ENCODE measurements around the gene TRIM59.

Gene TRIM59

GRCh38 chr3:160449636-160450598 is at the start of gene TRIM59:
Gene TRIM59 (minus strand): TSS chr3:160449786. CDS start chr3:160439183, 10,603 bp downstream.
- H3K36me3 ChIP-seq (ENCODE audit: insufficient read depth, low read length), result peaks cover 12% of the 10 kb centered on the region
- H3K27me3 ChIP-seq (ENCODE audit: insufficient read depth, low read length), result no peaks in the 10 kb centered on the region
- H3K79me2 ChIP-seq (ENCODE audit: control insufficient read depth, insufficient read depth, low read length, unreplicated experiment), result peaks cover 46% of the 10 kb centered on the region
- H3K4me3 ChIP-seq (ENCODE audit: low read depth, low read length), result peak within 1 kb of the TSS; percentile 94
- peaks cover 34% of the 10 kb centered on the region for H3K4me1 ChIP-seq (ENCODE audit: control insufficient read depth, insufficient read depth, low read length, unreplicated experiment)
- H2AFZ ChIP-seq (ENCODE audit: low read length, unreplicated experiment), result peak within 1 kb of the TSS; percentile 85
- peak within 1 kb of the TSS; percentile 91 for H3K27ac ChIP-seq (ENCODE audit: low read depth, low read length)

GRCh38 chr3:160498202-160498601 is 48.6 kb upstream of the TRIM59 start:
- H3K27me3 ChIP-seq (ENCODE audit: insufficient read depth, low read length), result no peaks in the 10 kb centered on the region
- H3K4me3 ChIP-seq (ENCODE audit: low read depth, low read length), result no peak overlapping the region
- no peaks in the 10 kb centered on the region for H3K4me1 ChIP-seq (ENCODE audit: control insufficient read depth, insufficient read depth, low read length, unreplicated experiment)
- H3K79me2 ChIP-seq (ENCODE audit: control insufficient read depth, insufficient read depth, low read length, unreplicated experiment), result no peaks in the 10 kb centered on the region
- H3K36me3 ChIP-seq (ENCODE audit: insufficient read depth, low read length), result peaks cover 29% of the 10 kb centered on the region
- H3K27ac ChIP-seq (ENCODE audit: low read depth, low read length), result no peak overlapping the region
- H2AFZ ChIP-seq (ENCODE audit: low read length, unreplicated experiment), result no peak overlapping the region

GRCh38 chr3:160490166-160490565 is 40.6 kb upstream of the TRIM59 start:
- Histone ChIP-seq H3K27ac (ENCODE audit: low read depth, low read length) (no peak overlapping the region), H3K4me3 (ENCODE audit: low read depth, low read length) (no peak overlapping the region), H3K36me3 (ENCODE audit: insufficient read depth, low read length) (no peaks in the 10 kb centered on the region), H3K27me3 (ENCODE audit: insufficient read depth, low read length) (no peaks in the 10 kb centered on the region), H2AFZ (ENCODE audit: low read length, unreplicated experiment) (no peak overlapping the region), H3K79me2 (ENCODE audit: control insufficient read depth, insufficient read depth, low read length, unreplicated experiment) (no peaks in the 10 kb centered on the region), H3K4me1 (ENCODE audit: control insufficient read depth, insufficient read depth, low read length, unreplicated experiment) (peaks cover 2% of the 10 kb centered on the region)

GRCh38 chr3:160486459-160486869 is 36.9 kb upstream of the TRIM59 start:
- H3K36me3 ChIP-seq (ENCODE audit: insufficient read depth, low read length), result no peaks in the 10 kb centered on the region
- no peak overlapping the region; the same call in 1 of the 2 replicates for H3K4me3 ChIP-seq (ENCODE audit: low read depth, low read length)
- no peak overlapping the region for H3K27ac ChIP-seq (ENCODE audit: low read depth, low read length)
- H2AFZ ChIP-seq (ENCODE audit: low read length, unreplicated experiment), result no peak overlapping the region
- H3K4me1 ChIP-seq (ENCODE audit: control insufficient read depth, insufficient read depth, low read length, unreplicated experiment), result peaks cover 6% of the 10 kb centered on the region
- no peaks in the 10 kb centered on the region for H3K79me2 ChIP-seq (ENCODE audit: control insufficient read depth, insufficient read depth, low read length, unreplicated experiment)
- no peaks in the 10 kb centered on the region for H3K27me3 ChIP-seq (ENCODE audit: insufficient read depth, low read length)

GRCh38 chr3:160482796-160483195 is 33.2 kb upstream of the TRIM59 start:
- H3K27me3 ChIP-seq (ENCODE audit: insufficient read depth, low read length), result no peaks in the 10 kb centered on the region
- peaks cover 12% of the 10 kb centered on the region for H3K4me1 ChIP-seq (ENCODE audit: control insufficient read depth, insufficient read depth, low read length, unreplicated experiment)
- no peaks in the 10 kb centered on the region for H3K36me3 ChIP-seq (ENCODE audit: insufficient read depth, low read length)
- no peak overlapping the region for H3K4me3 ChIP-seq (ENCODE audit: low read depth, low read length)
- H2AFZ ChIP-seq (ENCODE audit: low read length, unreplicated experiment), result no peak overlapping the region
- no peaks in the 10 kb centered on the region for H3K79me2 ChIP-seq (ENCODE audit: control insufficient read depth, insufficient read depth, low read length, unreplicated experiment)
- H3K27ac ChIP-seq (ENCODE audit: low read depth, low read length), result no peak overlapping the region

GRCh38 chr3:160481856-160482255 is 32.3 kb upstream of the TRIM59 start:
- Histone ChIP-seq H3K4me3 (ENCODE audit: low read depth, low read length) (no peak overlapping the region), H3K79me2 (ENCODE audit: control insufficient read depth, insufficient read depth, low read length, unreplicated experiment) (no peaks in the 10 kb centered on the region), H3K27me3 (ENCODE audit: insufficient read depth, low read length) (no peaks in the 10 kb centered on the region), H2AFZ (ENCODE audit: low read length, unreplicated experiment) (no peak overlapping the region), H3K27ac (ENCODE audit: low read depth, low read length) (no peak overlapping the region), H3K36me3 (ENCODE audit: insufficient read depth, low read length) (no peaks in the 10 kb centered on the region), H3K4me1 (ENCODE audit: control insufficient read depth, insufficient read depth, low read length, unreplicated experiment) (peaks cover 16% of the 10 kb centered on the region)

GRCh38 chr3:160480931-160481330 is 31.3 kb upstream of the TRIM59 start:
- Histone ChIP-seq H3K27ac (ENCODE audit: low read depth, low read length) (no peak overlapping the region), H3K36me3 (ENCODE audit: insufficient read depth, low read length) (no peaks in the 10 kb centered on the region), H3K4me3 (ENCODE audit: low read depth, low read length) (no peak overlapping the region), H3K27me3 (ENCODE audit: insufficient read depth, low read length) (no peaks in the 10 kb centered on the region), H2AFZ (ENCODE audit: low read length, unreplicated experiment) (no peak overlapping the region), H3K4me1 (ENCODE audit: control insufficient read depth, insufficient read depth, low read length, unreplicated experiment) (peaks cover 17% of the 10 kb centered on the region), H3K79me2 (ENCODE audit: control insufficient read depth, insufficient read depth, low read length, unreplicated experiment) (no peaks in the 10 kb centered on the region)

- Histone ChIP-seq H3K36me3 (ENCODE audit: insufficient read depth, low read length) (no peaks in the 10 kb centered on the region), H3K27ac (ENCODE audit: low read depth, low read length) (no peak overlapping the region), H2AFZ (ENCODE audit: low read length, unreplicated experiment) (no peak overlapping the region), H3K27me3 (ENCODE audit: insufficient read depth, low read length) (no peaks in the 10 kb centered on the region), H3K79me2 (ENCODE audit: control insufficient read depth, insufficient read depth, low read length, unreplicated experiment) (no peaks in the 10 kb centered on the region), H3K4me1 (ENCODE audit: control insufficient read depth, insufficient read depth, low read length, unreplicated experiment) (peaks cover 27% of the 10 kb centered on the region), H3K4me3 (ENCODE audit: low read depth, low read length) (no peak overlapping the region)
These were observed 29.8 kb upstream of the TRIM59 start for GRCh38 chr3:160479376-160479775.

- Histone ChIP-seq H3K27ac (ENCODE audit: low read depth, low read length) (no peak overlapping the region), H3K79me2 (ENCODE audit: control insufficient read depth, insufficient read depth, low read length, unreplicated experiment) (no peaks in the 10 kb centered on the region), H2AFZ (ENCODE audit: low read length, unreplicated experiment) (no peak overlapping the region), H3K27me3 (ENCODE audit: insufficient read depth, low read length) (no peaks in the 10 kb centered on the region), H3K4me1 (ENCODE audit: control insufficient read depth, insufficient read depth, low read length, unreplicated experiment) (peaks cover 37% of the 10 kb centered on the region), H3K4me3 (ENCODE audit: low read depth, low read length) (no peak overlapping the region), H3K36me3 (ENCODE audit: insufficient read depth, low read length) (no peaks in the 10 kb centered on the region)
These were observed 28.8 kb upstream of the TRIM59 start for GRCh38 chr3:160478338-160478737.

GRCh38 chr3:160477750-160478149 is 28.2 kb upstream of the TRIM59 start:
- Histone ChIP-seq H3K27me3 (ENCODE audit: insufficient read depth, low read length) (no peaks in the 10 kb centered on the region), H3K79me2 (ENCODE audit: control insufficient read depth, insufficient read depth, low read length, unreplicated experiment) (no peaks in the 10 kb centered on the region), H3K36me3 (ENCODE audit: insufficient read depth, low read length) (no peaks in the 10 kb centered on the region), H3K4me1 (ENCODE audit: control insufficient read depth, insufficient read depth, low read length, unreplicated experiment) (peaks cover 39% of the 10 kb centered on the region), H2AFZ (ENCODE audit: low read length, unreplicated experiment) (no peak overlapping the region), H3K27ac (ENCODE audit: low read depth, low read length) (no peak overlapping the region), H3K4me3 (ENCODE audit: low read depth, low read length) (no peak overlapping the region)

- no peak overlapping the region for H2AFZ ChIP-seq (ENCODE audit: low read length, unreplicated experiment)
- H3K36me3 ChIP-seq (ENCODE audit: insufficient read depth, low read length), result no peaks in the 10 kb centered on the region
- H3K27me3 ChIP-seq (ENCODE audit: insufficient read depth, low read length), result no peaks in the 10 kb centered on the region
- no peak overlapping the region for H3K4me3 ChIP-seq (ENCODE audit: low read depth, low read length)
- no peaks in the 10 kb centered on the region for H3K79me2 ChIP-seq (ENCODE audit: control insufficient read depth, insufficient read depth, low read length, unreplicated experiment)
- peaks cover 41% of the 10 kb centered on the region for H3K4me1 ChIP-seq (ENCODE audit: control insufficient read depth, insufficient read depth, low read length, unreplicated experiment)
- H3K27ac ChIP-seq (ENCODE audit: low read depth, low read length), result no peak overlapping the region
These were observed 26.3 kb upstream of the TRIM59 start for GRCh38 chr3:160475884-160476283.
